HepG2 (cell line): Measurements from ENCODE around the gene DPH2. TPM values are rescaled to one million over a fixed set of nuclear protein-coding genes. Genes with fewer than 3 reads are reported as not detected.

Experiments
- ATAC-seq: fragments of 200-7000 bp; cut with Tn5 transposase; 3 replicates; pipeline ENCODE4 v1.9.1; 2020; ENCODE audit warnings: mild to moderate bottlenecking, moderate library complexity
- BruUV-seq: library from RNA; stranded (reverse); fragments of 400-500 nt; replicated peaks from 2 replicates; lab custom pipeline; 2021; lab: Mats Ljungman, UMichigan
- CTCF ChIA-PET: fragments of 300-600 bp; formaldehyde crosslinking; extraction: SDS; loops from one replicate; lab custom pipeline; 2021; ENCODE audit warnings: low total read pairs, inconsistent platforms, low intra/inter-chr PET ratio; lab: Yijun Ruan, JAX
- POLR2A ChIA-PET: fragments of 350-600 bp; sonication (Branson Sonifier 250); formaldehyde crosslinking; loops from one replicate; lab custom pipeline; 2020; ENCODE audit warnings: antibody characterized with exemption, inconsistent platforms; lab: Yijun Ruan, JAX
- DNase-seq: peaks from one replicate; pipeline ENCODE4 v3.0.0-alpha.2; 2015; ENCODE audit warnings: low spot score
- FAIRE-seq: peaks from 3 replicates; lab custom pipeline; 2011; peaks lifted over from hg19 to GRCh38; lab: Jason Lieb, UNC
- H2AFZ ChIP-seq: one replicate; pipeline ENCODE4 v1.6.1; 2011; ENCODE audit warnings: low read length, inconsistent platforms
- H3K27ac ChIP-seq: fragments of 300-600 bp; 3 replicates; pipeline ENCODE4 v1.8.0; 2011; ENCODE audit warnings: mixed run types, mild to moderate bottlenecking, mixed read lengths, low read length, inconsistent platforms; ENCODE audit not compliant: insufficient read depth; ENCODE audit errors: extremely low read length
- H3K27me3 ChIP-seq, 2 experiments: fragments of 200-600 bp in 1 of 2; 2 replicates in 1 of 2; 3 replicates in 1 of 2; pipeline versions ENCODE4 v1.6.0 to v1.8.0; 2011; ENCODE audit warnings: low read length in 2 of 2, mild to moderate bottlenecking in 2 of 2, moderate library complexity in 2 of 2, inconsistent platforms in 1 of 2; ENCODE audit not compliant: insufficient read depth in 2 of 2, control insufficient read depth in 1 of 2
- H3K36me3 ChIP-seq, 2 experiments: fragments of 200-600 bp in 1 of 2; replicated peaks in 1 of 2; 2 replicates in 1 of 2; 3 replicates in 1 of 2; pipeline versions ENCODE4 v1.5.1 to v1.8.0; 2011; ENCODE audit warnings: low read length in 2 of 2, inconsistent platforms in 1 of 2; ENCODE audit not compliant: insufficient read depth in 2 of 2, control insufficient read depth in 1 of 2
- H3K4me1 ChIP-seq: 2 replicates; pipeline ENCODE4 v1.5.1; 2012; ENCODE audit warnings: low read length, inconsistent platforms; ENCODE audit not compliant: insufficient read depth
- H3K4me2 ChIP-seq: 2 replicates; pipeline ENCODE4 v1.6.0; 2011; ENCODE audit warnings: low read depth, low read length, inconsistent platforms
- H3K4me3 ChIP-seq, 3 experiments: fragments of 200-600 bp in 1 of 3; sonication (generic), shearing (Covaris generic) in 1 of 3; replicated peaks in 1 of 3; 2 replicates each; pipeline ENCODE4 v1.5.1; 2011 to 2016; ENCODE audit warnings: low read length in 3 of 3, inconsistent platforms in 2 of 3, low read depth in 2 of 3, mild to moderate bottlenecking in 2 of 3, control low read depth in 1 of 3, mixed read lengths in 1 of 3; ENCODE audit not compliant: insufficient read depth in 1 of 3
- H3K79me2 ChIP-seq: one replicate; pipeline ENCODE4 v1.6.1; 2011; ENCODE audit warnings: low read length, inconsistent platforms; ENCODE audit not compliant: insufficient read depth
- H3K9ac ChIP-seq: 2 replicates; pipeline ENCODE4 v1.6.0; 2011; ENCODE audit warnings: mild to moderate bottlenecking, low read depth, low read length, inconsistent platforms; ENCODE audit not compliant: insufficient read depth
- H3K9me3 ChIP-seq: 2 replicates; pipeline ENCODE4 v1.5.1; 2012; ENCODE audit warnings: mild to moderate bottlenecking, low read length
- H4K20me1 ChIP-seq: 2 replicates; pipeline ENCODE4 v1.6.0; 2011; ENCODE audit warnings: inconsistent platforms, mild to moderate bottlenecking, low read length, moderate library complexity; ENCODE audit not compliant: insufficient read depth
- BORCS8-MEF2B ChIP-seq: sonication (generic); formaldehyde crosslinking; IDR thresholded peaks from 2 replicates; pipeline ENCODE4 v1.8.0; 2022; ENCODE audit warnings: mild to moderate bottlenecking, missing genetic modification reagents
- DBP ChIP-seq: sonication (generic); formaldehyde crosslinking; IDR thresholded peaks from 2 replicates; pipeline ENCODE4 v1.4.0; 2020; ENCODE audit warnings: missing genetic modification reagents; ENCODE audit errors: not compliant biosample characterization
- FOSL1 ChIP-seq: sonication (generic); formaldehyde crosslinking; IDR thresholded peaks from 2 replicates; pipeline ENCODE4 v1.9.0; 2021; ENCODE audit warnings: missing genetic modification reagents, borderline replicate concordance
- HMG20B ChIP-seq: conservative IDR thresholded peaks from 2 replicates; pipeline ENCODE4 v1.6.1; 2016; ENCODE audit warnings: missing genetic modification reagents, missing compliant biosample characterization
- HNF4A ChIP-seq: sonication (generic); formaldehyde crosslinking; IDR thresholded peaks from 2 replicates; pipeline ENCODE4 v1.4.0; 2020; ENCODE audit warnings: missing genetic modification reagents
- HOXA3 ChIP-seq: sonication (generic); formaldehyde crosslinking; IDR thresholded peaks from 2 replicates; pipeline ENCODE4 v1.5.0; 2020; ENCODE audit warnings: missing genetic modification reagents
- KMT2B ChIP-seq: IDR thresholded peaks from 2 replicates; pipeline ENCODE4 v1.6.1; 2016; ENCODE audit warnings: missing genetic modification reagents, missing compliant biosample characterization
- MAX ChIP-seq: IDR thresholded peaks from 2 replicates; pipeline ENCODE4 v1.6.1; 2012; ENCODE audit warnings: inconsistent platforms
- NCOR1 ChIP-seq: fragments of 200-600 bp; sonication (generic); IDR thresholded peaks from 2 replicates; pipeline ENCODE4 v1.7.0; 2017; ENCODE audit warnings: antibody characterized with exemption, low read length, borderline replicate concordance
- SNRNP70 ChIP-seq: fragments of 200-400 bp; formaldehyde crosslinking; IDR thresholded peaks from 2 replicates; pipeline ENCODE4 v1.6.1; 2017; ENCODE audit warnings: mild to moderate bottlenecking, low read depth, low read length, moderate library complexity
- SP5 ChIP-seq: IDR thresholded peaks from 2 replicates; pipeline ENCODE4 v1.6.1; 2016; ENCODE audit warnings: low read depth, borderline replicate concordance
- TGIF2 ChIP-seq: IDR thresholded peaks from 2 replicates; pipeline ENCODE4 v1.6.1; 2016; ENCODE audit warnings: control low read depth, missing compliant biosample characterization
- ZBTB7A ChIP-seq: sonication (generic); formaldehyde crosslinking; IDR thresholded peaks from 2 replicates; pipeline ENCODE4 v1.8.0; 2022; ENCODE audit warnings: mild to moderate bottlenecking, missing genetic modification reagents
- ZFP36L1 ChIP-seq: sonication (generic); formaldehyde crosslinking; IDR thresholded peaks from 2 replicates; pipeline ENCODE4 v1.8.0; 2022; ENCODE audit warnings: mild to moderate bottlenecking, missing genetic modification reagents, moderate library complexity
- ZFP36L2 ChIP-seq: sonication (generic); formaldehyde crosslinking; IDR thresholded peaks from 2 replicates; pipeline ENCODE4 v1.4.0; 2020; ENCODE audit warnings: missing genetic modification reagents
- ZNF350 ChIP-seq: sonication (generic); formaldehyde crosslinking; IDR thresholded peaks from 2 replicates; pipeline ENCODE4 v1.4.0; 2020; ENCODE audit warnings: mild to moderate bottlenecking, low read depth, missing genetic modification reagents, borderline replicate concordance
- ZNF614 ChIP-seq: IDR thresholded peaks from 2 replicates; pipeline ENCODE4 v1.6.1; 2018; ENCODE audit warnings: missing biosample characterization, missing genetic modification reagents, inconsistent platforms, borderline replicate concordance
- ZNF710 ChIP-seq: sonication (generic); formaldehyde crosslinking; IDR thresholded peaks from 2 replicates; pipeline ENCODE4 v1.5.0; 2020; ENCODE audit warnings: mild to moderate bottlenecking, missing genetic modification reagents, borderline replicate concordance
- ZNF839 ChIP-seq: sonication (generic); formaldehyde crosslinking; IDR thresholded peaks from 2 replicates; pipeline ENCODE4 v1.4.0; 2020; ENCODE audit warnings: missing genetic modification reagents, mild to moderate bottlenecking, borderline replicate concordance
- ZSCAN30 ChIP-seq: sonication (generic); formaldehyde crosslinking; IDR thresholded peaks from 2 replicates; pipeline ENCODE4 v1.5.0; 2020; ENCODE audit warnings: mild to moderate bottlenecking, missing genetic modification reagents
- WGBS: methylation state at CpG from one replicate; pipeline ENCODE4 v1.1.6; 2017; ENCODE audit warnings: low lambda C conversion rate; 5-methylcytosine and 5-hydroxymethylcytosine counted together
- in situ Hi-C: cut with HindIII; loops from 2 replicates; pipeline ENCODE4 v1.10.0; 2017; ENCODE audit warnings: low pct_unique_long_range_greater_than_20kb; ENCODE audit not compliant: extremely low pct_ligation_motif_present
- intact Hi-C: fragments of 100-400 bp; cut with micrococcal nuclease; formaldehyde crosslinking; loops from one replicate; pipeline ENCODE4 v1.10.0; 2022; ENCODE audit not compliant: unreplicated experiment
- polyA plus RNA-seq, 8 experiments: library from polyadenylated mRNA; depleted of rRNA in 3 of 8; stranded (reverse) in 7 of 8; unstranded in 1 of 8; fragments of >200 nt; fragmentation: Illumina TruSeq in 4 of 8; extraction: Trizol in 4 of 8; gene quantifications; 2 replicates each; pipeline versions ENCODE4 v1.2.1 to v1.2.3, GENCODE V29; 2011 to 2016; ENCODE audit warnings: low read depth in 4 of 8, missing spikeins in 1 of 8, mixed read lengths in 1 of 8; ENCODE audit not compliant: insufficient read depth in 1 of 8
- total RNA-seq, 5 experiments: library from RNA; depleted of rRNA; stranded (reverse); fragments of >200 nt; fragmentation: Illumina TruSeq; extraction: Trizol; gene quantifications; 2 replicates each; pipeline ENCODE4 v1.2.3, GENCODE V29; 2016; ENCODE audit warnings: low read depth in 1 of 5

The DPH2 gene
- total and polyA plus RNA-seq, 2 of the 13 experiments (the other 11 are each of a cell fraction or from before 2014, with no cell fraction given), result 32.2 to 38.3 TPM

GRCh38 chr1:43934101-43934985 is 35.5 kb upstream of the DPH2 start:
- POLR2A ChIA-PET, result interaction anchor here (0.5 to 4.3 kb wide), 8 partner anchors 9 to 900 kb away, joined by 3 to 38 read pairs (median 6); partner anchors contain the start of genes ATP6V0B, IPO13, SLC6A9 and ST3GAL3
- Histone ChIP-seq H3K9ac (no peak overlapping the region), H3K4me3 (peak overlapping the region in 2 of 3 experiments; percentile 39 to 84; a peak in 2 of 6 replicates), H3K27me3 (no peaks in the 10 kb centered on the region), H3K4me2 (peak overlapping the region; percentile 99), H2AFZ (no peak overlapping the region), H3K79me2 (no peaks in the 10 kb centered on the region), H3K36me3 (no peaks in the 10 kb centered on the region; a peak in 1 of 5 replicates), H3K4me1 (peaks cover 39% of the 10 kb centered on the region), H3K27ac (no peak overlapping the region), H4K20me1 (0 out of 2 replicates have a peak, but pooled peaks cover 2% of the 10 kb centered on the region), H3K9me3 (no peaks in the 10 kb centered on the region)
- CTCF ChIA-PET, result interaction anchor here (4.6 kb wide), 1 partner anchor 171 kb away, joined by 44 read pairs; no protein-coding TSS in a partner anchor
- ATAC-seq (peak; percentile 68), DNase-seq (peak; percentile 65), FAIRE-seq (peak; percentile 83)
- WGBS, result 27% methylated on average over 10 of the region's 13 CpGs
- in situ Hi-C loops (loop anchor here (5.0 kb wide), 2 partner anchors 177 to 407 kb away; no protein-coding TSS in a partner anchor), intact Hi-C loops (loop anchor here (1.0 to 10.0 kb wide), 3 partner anchors 100 to 405 kb away; partner anchors contain the start of gene SLC6A9)
- no TSS peak for BruUV-seq
- TF ChIP-seq HNF4A (CRISPR knock-in tag), result no peak
- no peak for TF ChIP-seq KMT2B (CRISPR knock-in tag)
- no peak for TF ChIP-seq SP5
- TF ChIP-seq HOXA3 (CRISPR knock-in tag), result 0 out of 2 replicates have a peak, but pooled peaks have one; percentile 18
- TF ChIP-seq ZFP36L2 (CRISPR knock-in tag), result no peak
- no peak for TF ChIP-seq TGIF2 (CRISPR knock-in tag)
- peak; percentile 24; the same call in 1 of the 2 replicates for TF ChIP-seq ZNF350
- TF ChIP-seq HMG20B (CRISPR knock-in tag), result no peak
- no peak for TF ChIP-seq ZNF614
- TF ChIP-seq ZNF710 (CRISPR knock-in tag), result no peak
- TF ChIP-seq ZSCAN30, result no peak
- 0 out of 2 replicates have a peak, but pooled peaks have one; percentile 48 for TF ChIP-seq BORCS8-MEF2B (CRISPR knock-in tag)
- no peak for TF ChIP-seq DBP (CRISPR knock-in tag)
- no peak for TF ChIP-seq SNRNP70
- no peak for TF ChIP-seq FOSL1
- TF ChIP-seq MAX, result 0 out of 2 replicates have a peak, but pooled peaks have one; percentile 15
- TF ChIP-seq ZNF839 (CRISPR knock-in tag), result no peak
- TF ChIP-seq ZBTB7A, result 0 out of 2 replicates have a peak, but pooled peaks have one; percentile 28
- no peak for TF ChIP-seq NCOR1
- TF ChIP-seq ZFP36L1 (CRISPR knock-in tag), result no peak
